Smooth muscle cell (in vitro differentiated cells): Measurements from ENCODE around the gene RAI1. TPM values are rescaled to one million over a fixed set of nuclear protein-coding genes. Genes with fewer than 3 reads are reported as not detected.

Experiments
- DNase-seq: peaks from one replicate; lab custom pipeline; 2025; ENCODE audit not compliant: unreplicated experiment; lab: John Stamatoyannopoulos, UW
- H2AFZ ChIP-seq: fragments of 200-600 bp; sonication (generic); 2 replicates; pipeline ENCODE4 v1.6.0; 2016; ENCODE audit warnings: antibody characterized with exemption, low read depth, mild to moderate bottlenecking
- H3F3A ChIP-seq: fragments of 200-600 bp; sonication (generic); 2 replicates; pipeline ENCODE4 v1.6.0; 2017; ENCODE audit warnings: antibody characterized with exemption, low read depth
- H3K27ac ChIP-seq: fragments of 200-600 bp; sonication (generic); 2 replicates; pipeline ENCODE4 v1.5.1; 2016; ENCODE audit warnings: low read depth, mild to moderate bottlenecking
- H3K27me3 ChIP-seq: fragments of 200-600 bp; sonication (generic); 2 replicates; pipeline ENCODE4 v1.6.1; 2016; ENCODE audit warnings: low read depth, mild to moderate bottlenecking
- H3K36me3 ChIP-seq: fragments of 200-600 bp; sonication (generic); 2 replicates; pipeline ENCODE4 v1.5.1; 2016; ENCODE audit warnings: low read depth
- H3K4me1 ChIP-seq: fragments of 200-600 bp; sonication (generic); 2 replicates; pipeline ENCODE4 v1.5.1; 2016; ENCODE audit warnings: low read depth
- H3K4me2 ChIP-seq: fragments of 200-600 bp; sonication (generic); 2 replicates; pipeline ENCODE4 v1.6.0; 2016; ENCODE audit warnings: mild to moderate bottlenecking
- H3K4me3 ChIP-seq: fragments of 200-600 bp; sonication (generic); 2 replicates; pipeline ENCODE4 v1.5.1; 2016; ENCODE audit warnings: mild to moderate bottlenecking
- H3K79me2 ChIP-seq: fragments of 200-600 bp; sonication (generic); 2 replicates; pipeline ENCODE4 v1.6.0; 2016; ENCODE audit warnings: low read depth, mild to moderate bottlenecking
- H3K9ac ChIP-seq: fragments of 200-600 bp; sonication (generic); 2 replicates; pipeline ENCODE4 v1.6.0; 2016; ENCODE audit warnings: low read depth
- H3K9me3 ChIP-seq: fragments of 200-600 bp; sonication (generic); replicated peaks from 2 replicates; pipeline ENCODE4 v1.5.1; 2016; ENCODE audit warnings: low read depth
- H4K20me1 ChIP-seq: fragments of 200-600 bp; sonication (generic); 2 replicates; pipeline ENCODE4 v1.6.0; 2016; ENCODE audit warnings: low read depth
- WGBS: methylation state at CpG from one replicate; pipeline ENCODE4 v1.1.7; 2016; ENCODE audit warnings: low lambda C conversion rate; 5-methylcytosine and 5-hydroxymethylcytosine counted together
- polyA plus RNA-seq: library from polyadenylated mRNA; unstranded; fragments of >200 nt; fragmentation: Nextera tagmentation; extraction: Ambion mirVana; gene quantifications from 2 replicates; pipeline ENCODE4 v1.2.1, GENCODE V29; 2016
- total RNA-seq: library from RNA; depleted of rRNA; stranded (reverse); fragments of >200 nt; gene quantifications from 2 replicates; pipeline ENCODE4 v1.2.3, GENCODE V29; 2014
- TF ChIP-seq, protein P1 (sequence below): fragments of 200-600 bp; sonication (generic); IDR thresholded peaks from 2 replicates; pipeline ENCODE4 v1.5.1; 2017; ENCODE audit warnings: borderline replicate concordance, mild to moderate bottlenecking, antibody characterized with exemption; ENCODE audit not compliant: insufficient read depth, poor library complexity, severe bottlenecking

Gene RAI1
- total and polyA plus RNA-seq, 2 experiments from 2014 or later: 11.1 to 17.6 TPM

DNA sequence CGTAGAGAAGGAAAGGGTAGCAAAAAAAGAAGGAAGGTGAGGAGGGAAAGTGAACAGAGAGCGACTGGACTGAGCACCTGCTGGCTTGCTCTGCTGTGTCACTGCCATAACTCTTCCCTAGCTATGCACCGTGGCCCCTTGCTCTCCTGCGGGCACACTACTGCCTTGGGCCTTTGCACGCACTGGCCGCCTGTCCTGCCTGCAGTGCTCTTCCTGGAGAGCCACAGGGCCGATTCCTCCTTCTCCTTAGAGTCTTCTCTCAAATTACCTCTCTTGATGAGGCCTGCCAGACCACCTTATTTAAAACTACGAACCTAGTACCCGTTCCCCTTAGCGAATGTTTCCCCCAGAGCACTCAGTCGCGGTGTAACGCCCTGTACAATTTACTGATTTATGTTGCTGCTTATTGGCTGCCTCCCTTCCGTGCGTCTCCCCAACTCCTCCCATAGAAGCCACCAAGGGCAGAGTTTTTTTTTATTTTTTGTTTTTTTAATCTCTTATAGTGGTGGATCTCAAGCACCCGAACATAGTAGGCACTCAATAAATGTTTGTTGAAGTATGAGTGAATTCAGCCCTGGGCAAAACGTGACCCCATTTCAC is 70.3 kb downstream of the RAI1 start:
- peaks cover 88% of the 10 kb centered on the region for H3K79me2 ChIP-seq
- peaks cover 76% of the 10 kb centered on the region for H4K20me1 ChIP-seq
- H3K4me2 ChIP-seq: peak overlapping the region; percentile 78

DNA sequence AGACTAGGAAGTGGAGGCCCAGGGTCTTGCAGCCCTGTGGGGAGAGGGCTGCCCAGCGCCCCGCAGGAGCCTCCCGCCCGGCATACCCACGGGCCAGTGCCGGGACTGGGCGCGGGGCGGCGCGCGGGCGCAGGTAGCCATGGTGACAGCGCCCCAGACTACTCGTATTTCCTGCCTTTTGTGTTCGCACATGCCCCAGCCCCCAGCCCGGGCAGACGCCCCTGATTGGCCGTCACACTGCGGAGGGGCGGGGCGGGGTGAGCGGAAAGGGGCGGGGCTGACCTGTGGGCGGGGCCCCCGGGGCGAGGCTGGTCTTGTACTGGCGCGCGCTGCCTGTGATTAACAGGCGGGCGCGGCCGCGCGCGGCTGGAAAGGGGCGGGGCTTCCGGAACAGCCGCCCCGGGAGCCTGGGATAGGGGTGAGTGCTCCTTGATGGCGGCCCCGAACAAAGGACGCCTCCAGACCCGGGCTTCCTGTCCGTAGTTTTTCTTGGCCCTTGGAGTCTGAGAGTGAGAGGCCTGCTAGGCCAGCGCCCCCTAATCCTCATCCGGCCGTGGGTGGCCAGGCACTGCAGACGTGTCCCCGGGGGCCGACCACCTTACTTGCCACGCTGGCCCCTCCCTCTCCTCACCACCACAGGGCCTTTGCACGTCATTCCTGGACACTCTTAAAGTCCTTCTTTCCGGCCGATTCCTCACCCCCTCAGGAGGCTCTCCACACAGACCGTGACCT is 71.0 kb downstream of the RAI1 start:
- Histone ChIP-seq H3K79me2 (peaks cover 89% of the 10 kb centered on the region), H3K4me3 (peak overlapping the region; percentile 48)

More for the DNA sequence above, 70.3 kb downstream of the RAI1 start:
- DNase-seq: no peak
- TF ChIP-seq, protein P1, sequence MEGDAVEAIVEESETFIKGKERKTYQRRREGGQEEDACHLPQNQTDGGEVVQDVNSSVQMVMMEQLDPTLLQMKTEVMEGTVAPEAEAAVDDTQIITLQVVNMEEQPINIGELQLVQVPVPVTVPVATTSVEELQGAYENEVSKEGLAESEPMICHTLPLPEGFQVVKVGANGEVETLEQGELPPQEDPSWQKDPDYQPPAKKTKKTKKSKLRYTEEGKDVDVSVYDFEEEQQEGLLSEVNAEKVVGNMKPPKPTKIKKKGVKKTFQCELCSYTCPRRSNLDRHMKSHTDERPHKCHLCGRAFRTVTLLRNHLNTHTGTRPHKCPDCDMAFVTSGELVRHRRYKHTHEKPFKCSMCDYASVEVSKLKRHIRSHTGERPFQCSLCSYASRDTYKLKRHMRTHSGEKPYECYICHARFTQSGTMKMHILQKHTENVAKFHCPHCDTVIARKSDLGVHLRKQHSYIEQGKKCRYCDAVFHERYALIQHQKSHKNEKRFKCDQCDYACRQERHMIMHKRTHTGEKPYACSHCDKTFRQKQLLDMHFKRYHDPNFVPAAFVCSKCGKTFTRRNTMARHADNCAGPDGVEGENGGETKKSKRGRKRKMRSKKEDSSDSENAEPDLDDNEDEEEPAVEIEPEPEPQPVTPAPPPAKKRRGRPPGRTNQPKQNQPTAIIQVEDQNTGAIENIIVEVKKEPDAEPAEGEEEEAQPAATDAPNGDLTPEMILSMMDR: no peak
- no peak overlapping the region for H3K9ac ChIP-seq
- no peak overlapping the region for H2AFZ ChIP-seq
- 80% methylated on average over 17 of the region's 17 CpGs for WGBS
- H3F3A ChIP-seq: peaks cover 8% of the 10 kb centered on the region
- peaks cover 9% of the 10 kb centered on the region for H3K4me1 ChIP-seq
- H3K9me3 ChIP-seq: no peaks in the 10 kb centered on the region
- peak overlapping the region; percentile 48 for H3K4me3 ChIP-seq
- no peaks in the 10 kb centered on the region for H3K36me3 ChIP-seq
- H3K27me3 ChIP-seq: no peaks in the 10 kb centered on the region
- peak overlapping the region; percentile 60 for H3K27ac ChIP-seq

DNA sequence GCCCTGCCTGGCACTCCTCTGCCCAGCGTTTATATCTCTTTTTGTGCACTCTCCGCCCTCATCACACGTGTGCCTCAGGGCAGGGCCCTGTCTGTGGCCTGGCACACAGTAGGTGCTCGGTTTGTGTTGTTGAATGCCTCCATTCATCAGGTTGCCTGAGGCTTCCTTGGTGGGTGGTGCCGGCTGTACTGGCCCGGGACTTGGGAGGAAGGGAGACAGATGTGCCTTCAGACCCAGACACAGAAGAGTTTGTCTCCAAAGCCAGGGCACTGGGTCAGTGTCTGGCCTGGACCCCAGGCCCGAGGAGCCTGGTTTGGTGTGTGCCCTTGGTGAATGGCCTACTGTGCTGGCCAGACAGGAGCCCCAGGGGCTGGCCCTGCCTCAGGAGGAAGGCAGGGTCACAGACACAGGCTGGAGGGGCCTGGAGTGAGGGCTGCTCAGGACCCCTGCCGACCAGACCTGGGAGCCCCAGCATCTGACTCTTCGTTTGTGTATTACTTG is 71.6 kb downstream of the RAI1 start:
- Histone ChIP-seq H3K9ac (peak overlapping the region; percentile 53), H2AFZ (no peak overlapping the region), H3K79me2 (peaks cover 89% of the 10 kb centered on the region), H3K4me1 (peaks cover 9% of the 10 kb centered on the region), H3F3A (peaks cover 8% of the 10 kb centered on the region), H3K27ac (peak overlapping the region; percentile 62), H3K36me3 (no peaks in the 10 kb centered on the region), H3K4me2 (peak overlapping the region; percentile 75), H3K4me3 (peak overlapping the region; percentile 48), H3K27me3 (no peaks in the 10 kb centered on the region), H3K9me3 (no peaks in the 10 kb centered on the region), H4K20me1 (peaks cover 76% of the 10 kb centered on the region)
- WGBS: 56% methylated on average over 9 of the region's 9 CpGs
- no peak for DNase-seq
- TF ChIP-seq, protein P1: no peak

More for the DNA sequence above, 71.0 kb downstream of the RAI1 start:
- peak overlapping the region; percentile 53 for H3K9ac ChIP-seq
- 14% methylated on average over 28 of the region's 57 CpGs for WGBS
- DNase-seq: peak; percentile 91
- H3K27ac ChIP-seq: peak overlapping the region; percentile 62
- no peaks in the 10 kb centered on the region for H3K9me3 ChIP-seq
- H3K4me2 ChIP-seq: peak overlapping the region; percentile 78
- H3K27me3 ChIP-seq: no peaks in the 10 kb centered on the region
- H3F3A ChIP-seq: peaks cover 8% of the 10 kb centered on the region
- H3K36me3 ChIP-seq: no peaks in the 10 kb centered on the region
- H4K20me1 ChIP-seq: peaks cover 76% of the 10 kb centered on the region
- TF ChIP-seq, protein P1: no peak
- no peak overlapping the region for H2AFZ ChIP-seq
- H3K4me1 ChIP-seq: peaks cover 9% of the 10 kb centered on the region
